ENCODE results near the gene RAB40A.
A peak's percentile ranks its signal among the peaks of the same experiment; 100 is the strongest.

Gene RAB40A, protein sequence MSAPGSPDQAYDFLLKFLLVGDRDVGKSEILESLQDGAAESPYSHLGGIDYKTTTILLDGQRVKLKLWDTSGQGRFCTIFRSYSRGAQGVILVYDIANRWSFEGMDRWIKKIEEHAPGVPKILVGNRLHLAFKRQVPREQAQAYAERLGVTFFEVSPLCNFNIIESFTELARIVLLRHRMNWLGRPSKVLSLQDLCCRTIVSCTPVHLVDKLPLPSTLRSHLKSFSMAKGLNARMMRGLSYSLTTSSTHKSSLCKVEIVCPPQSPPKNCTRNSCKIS

DNA sequence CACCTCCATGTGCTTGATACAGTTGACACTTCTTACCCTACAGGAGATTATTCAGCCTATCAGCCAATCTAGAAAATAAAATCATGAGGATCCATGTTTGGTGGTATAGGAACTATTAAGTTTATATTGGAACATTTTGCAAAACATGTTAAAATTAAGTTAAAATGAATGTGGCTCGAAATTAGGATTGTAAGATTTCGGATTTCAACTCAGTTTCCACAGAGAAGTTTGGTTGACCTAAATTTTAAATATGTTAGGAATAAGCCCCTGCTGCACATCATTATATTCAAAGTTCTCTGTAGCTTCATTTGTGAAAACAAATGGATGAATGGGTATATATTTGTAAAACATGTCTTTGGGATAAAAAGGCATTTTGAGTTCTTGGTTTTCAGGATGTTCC is at the start of gene RAB40A:
TSS of gene RAB40A (minus strand) at position 101 of the 400 bp plus-strand sequence. CDS start 18,733 bp downstream, outside the sequence.
- DNase-seq, result no peak

DNA sequence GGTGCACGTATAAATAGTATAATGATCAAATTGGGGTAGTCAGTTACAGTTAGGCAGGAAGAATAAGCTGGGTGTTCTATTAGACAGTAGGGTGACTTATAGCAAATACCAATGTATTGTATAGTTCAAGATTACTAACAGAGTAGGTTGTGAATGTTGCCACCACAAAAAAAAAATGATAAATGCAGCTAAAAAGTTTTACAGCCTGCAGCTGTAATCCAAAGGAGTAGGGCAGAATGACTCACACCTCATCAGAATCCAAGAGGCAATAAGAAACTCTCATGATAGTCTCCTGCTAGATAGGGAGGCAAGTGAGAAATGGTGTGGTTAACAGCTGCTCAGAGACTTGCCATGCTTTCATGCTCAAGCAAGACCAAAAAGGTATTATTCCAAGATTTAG is 46.5 kb upstream of the RAB40A start:
- no peak for DNase-seq

DNA sequence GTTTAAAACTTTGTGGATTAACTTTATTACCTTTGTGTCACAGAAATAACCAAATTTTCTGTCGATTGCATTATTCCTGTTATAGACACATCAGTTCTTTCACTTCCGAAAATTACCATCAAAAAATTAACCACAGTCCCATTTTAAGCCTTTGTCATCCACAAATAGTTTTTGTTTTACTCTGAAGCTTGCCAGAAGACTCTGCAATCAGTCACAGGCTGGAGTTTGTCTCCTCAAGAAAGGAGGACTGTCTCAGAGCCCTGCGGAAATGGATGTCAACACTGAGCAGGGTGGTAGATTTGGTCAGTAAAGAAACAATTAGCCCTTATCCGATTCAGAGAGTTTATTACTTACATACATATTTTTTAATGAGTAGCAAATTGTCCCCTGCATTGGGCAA is 45.9 kb upstream of the RAB40A start:
- no peak for DNase-seq

DNA sequence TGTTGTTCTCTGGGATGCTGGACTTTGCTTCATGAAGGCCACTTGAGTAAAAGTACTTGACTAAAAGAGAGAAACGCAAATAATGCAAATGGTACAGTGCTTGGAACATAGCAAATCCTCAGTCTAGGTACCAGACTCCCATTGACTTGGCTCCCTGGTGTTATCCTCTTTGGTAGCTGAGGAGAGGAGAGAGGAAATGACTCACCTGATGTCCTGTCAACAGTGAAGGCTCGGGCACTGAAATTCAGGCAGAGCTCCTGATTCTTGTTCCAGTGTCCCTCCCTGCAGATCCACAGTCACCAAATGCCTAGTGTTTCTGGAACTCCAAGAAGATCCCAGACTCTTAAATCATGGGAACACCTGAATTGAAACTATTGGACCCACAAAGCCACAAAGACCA is 43.5 kb upstream of the RAB40A start:
- no peak for DNase-seq

DNA sequence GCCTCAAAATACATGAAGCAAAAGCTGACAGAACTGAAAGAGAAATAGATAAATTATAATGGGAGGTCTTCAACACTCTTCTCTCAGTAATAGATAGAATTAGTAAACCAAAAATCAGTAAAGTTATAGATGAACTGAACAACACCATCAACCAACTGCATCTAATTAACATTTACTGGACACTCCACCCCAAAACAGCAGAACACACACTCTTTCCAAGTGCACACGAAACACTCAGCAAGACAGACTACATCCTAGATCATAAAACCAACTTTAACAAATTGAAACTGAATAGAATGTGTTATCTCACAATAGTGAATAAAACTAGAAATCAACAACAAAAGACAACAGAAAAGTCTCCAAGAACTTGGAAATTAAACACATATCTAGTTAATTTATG is 41.0 kb upstream of the RAB40A start:
- no peak for DNase-seq

DNA sequence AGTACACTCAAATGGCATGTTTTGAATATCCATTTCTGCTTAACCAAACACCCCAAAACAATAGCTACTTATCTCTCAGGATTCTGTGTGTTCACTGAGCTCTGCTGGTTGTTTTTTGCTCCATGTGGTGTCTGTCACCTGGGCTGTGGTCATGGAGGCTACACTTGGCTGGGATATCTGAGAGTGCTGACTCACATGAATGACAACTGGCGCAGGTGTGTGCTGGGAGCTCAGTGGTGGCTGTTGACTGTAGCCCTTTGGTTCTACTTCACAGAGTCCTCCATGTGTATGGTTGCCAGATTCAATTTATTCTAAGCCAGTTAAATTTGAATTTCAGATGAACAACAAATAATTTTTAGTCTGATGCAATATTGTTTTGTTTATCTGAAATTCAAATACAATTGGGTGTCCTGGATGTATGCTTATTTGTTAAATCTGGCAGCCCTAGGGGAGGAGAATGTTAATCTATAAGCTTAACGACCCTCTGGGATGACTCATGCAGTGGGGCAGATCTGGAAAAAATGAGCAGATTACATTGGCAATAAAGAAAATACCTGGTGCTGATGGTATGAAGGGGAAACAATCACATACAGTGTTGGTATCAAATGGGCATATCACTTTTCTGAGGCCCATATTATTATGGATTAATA is 37.8 kb upstream of the RAB40A start:
- DNase-seq, result no peak

DNA sequence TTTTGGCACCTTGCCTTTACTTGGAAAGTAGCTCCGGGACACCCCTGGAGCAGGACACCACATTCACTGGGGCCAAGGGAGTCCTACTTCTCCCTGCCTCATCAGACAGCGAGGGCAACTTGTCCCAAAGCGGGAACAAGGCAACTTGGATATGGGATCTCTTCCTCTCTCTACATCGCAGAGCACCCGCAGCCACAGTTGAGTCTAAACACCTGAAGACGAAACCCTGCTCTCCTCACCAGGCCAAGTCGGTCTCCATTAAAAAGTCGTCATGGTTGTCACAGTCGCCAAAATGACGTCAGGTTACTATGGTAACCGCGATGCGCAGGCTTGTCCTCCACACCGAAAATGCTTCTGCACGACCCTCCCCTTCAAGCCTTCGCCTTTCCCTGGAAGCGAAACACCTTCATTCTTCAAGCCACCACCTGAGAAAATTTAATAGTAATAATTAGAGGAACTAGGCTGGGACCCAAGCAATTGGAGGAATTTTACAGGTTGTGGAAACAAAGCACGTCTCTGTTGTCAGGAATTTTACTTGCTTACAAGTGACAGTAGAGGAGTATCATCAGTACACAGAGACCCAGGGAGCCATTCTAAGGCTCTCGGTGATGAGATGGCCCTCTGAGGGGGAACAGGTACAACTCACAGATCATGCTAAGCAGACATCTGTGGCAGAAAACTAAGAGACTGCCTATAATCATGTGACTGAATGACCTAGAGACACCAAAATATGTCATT is 35.6 kb upstream of the RAB40A start:
- DNase-seq, result peak; percentile 60

DNA sequence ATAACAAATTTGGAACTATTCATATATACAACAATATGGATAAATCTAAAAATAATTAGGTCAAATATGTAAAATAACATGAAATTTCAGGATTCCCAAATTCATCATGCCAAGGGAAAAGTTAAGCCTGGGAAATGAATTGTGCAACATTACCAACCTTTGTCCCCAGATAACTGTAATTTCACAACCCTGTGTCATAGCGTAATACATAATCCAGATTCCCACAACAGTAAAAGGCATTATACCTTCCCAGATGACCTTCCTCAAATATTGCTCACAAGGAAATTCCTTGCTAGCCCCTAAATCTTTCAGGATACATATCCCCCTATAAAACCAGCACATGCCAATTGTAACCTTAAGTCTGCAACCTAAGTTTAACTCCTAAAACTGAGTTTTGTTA is 32.9 kb upstream of the RAB40A start:
- DNase-seq, result no peak

DNA sequence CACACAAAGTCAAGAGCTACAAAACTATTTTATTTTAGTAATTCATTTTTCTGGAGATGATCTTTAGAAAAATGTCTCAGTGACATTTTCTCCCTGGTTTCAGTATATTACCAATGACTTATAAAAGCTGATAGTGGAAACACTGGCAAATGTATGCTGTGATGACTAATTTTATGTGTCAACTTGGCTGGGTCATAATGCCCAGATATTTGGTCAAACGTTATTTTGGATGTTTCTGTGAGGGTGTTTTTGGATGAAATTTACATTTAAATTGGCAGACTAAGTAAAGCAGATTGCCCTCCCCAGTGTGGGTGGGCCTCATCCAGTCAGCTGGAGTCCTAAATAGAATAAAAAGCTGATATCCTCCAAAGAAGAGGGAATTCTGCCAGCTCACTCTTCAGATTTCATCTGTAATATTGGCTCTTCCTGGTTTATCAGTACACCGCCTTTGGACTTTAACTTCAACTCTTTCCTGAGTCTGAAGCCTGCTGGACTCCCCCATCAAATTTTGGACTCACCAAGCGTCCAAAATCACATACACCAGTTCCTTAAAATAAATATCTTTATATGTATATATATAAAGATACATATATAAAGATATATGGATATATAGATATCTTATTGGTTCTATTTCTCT is 31.2 kb upstream of the RAB40A start:
- no peak for DNase-seq

DNA sequence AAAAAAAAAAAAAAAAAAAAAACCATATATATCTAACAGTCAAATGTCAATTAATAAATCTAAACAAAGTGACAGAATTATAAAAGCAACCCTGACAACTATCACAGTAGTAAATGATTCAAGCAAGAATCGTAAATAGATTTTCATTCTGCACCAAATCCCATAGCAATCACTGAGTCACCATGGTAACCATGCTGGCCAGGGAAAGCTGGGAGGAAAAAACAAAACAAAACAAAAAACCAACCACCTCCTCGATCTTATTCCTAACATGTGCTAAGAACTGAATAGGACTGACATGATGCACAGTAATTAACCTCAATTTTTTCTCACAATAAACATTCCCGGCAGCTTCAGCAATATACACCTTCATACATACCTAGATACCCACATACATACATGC is 30.6 kb upstream of the RAB40A start:
- no peak for DNase-seq

DNA sequence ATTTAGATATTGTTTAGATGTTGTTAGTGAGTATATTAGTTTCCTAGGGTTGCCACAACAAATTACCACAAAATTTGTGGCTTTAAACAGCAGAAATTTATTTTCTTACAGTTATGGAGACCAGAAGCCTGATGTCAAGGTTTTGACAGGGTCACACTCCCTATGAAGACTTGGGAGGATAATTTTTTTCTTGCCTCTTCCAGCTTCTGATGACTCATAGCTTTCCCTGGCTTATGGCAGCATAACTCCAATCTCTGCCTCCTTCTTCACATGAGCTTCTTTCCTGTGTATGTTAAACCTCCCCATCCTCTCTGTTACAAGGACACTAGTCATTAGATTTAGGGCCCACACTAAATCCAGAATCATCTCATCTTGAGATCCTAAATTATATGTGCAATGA is 20.9 kb upstream of the RAB40A start:
- no peak for DNase-seq

DNA sequence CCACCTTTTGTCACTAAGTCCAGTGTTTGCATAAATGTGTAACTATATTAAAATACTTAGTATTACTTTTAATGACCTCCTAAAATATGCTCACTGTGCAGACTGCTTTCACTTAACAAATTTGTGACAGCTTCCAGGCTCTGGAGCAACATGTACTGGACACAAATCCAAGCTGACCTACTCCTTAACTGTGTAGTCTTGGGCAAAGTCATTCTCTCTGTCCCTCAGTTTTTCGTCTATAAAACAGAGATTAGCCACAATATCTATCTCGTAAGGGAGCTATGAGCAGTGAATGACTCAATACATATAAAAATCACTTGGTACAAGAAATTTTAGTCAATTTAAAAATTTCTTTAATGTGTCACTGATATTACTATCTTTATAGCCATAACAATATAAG is 20.4 kb upstream of the RAB40A start:
- DNase-seq, result no peak

DNA sequence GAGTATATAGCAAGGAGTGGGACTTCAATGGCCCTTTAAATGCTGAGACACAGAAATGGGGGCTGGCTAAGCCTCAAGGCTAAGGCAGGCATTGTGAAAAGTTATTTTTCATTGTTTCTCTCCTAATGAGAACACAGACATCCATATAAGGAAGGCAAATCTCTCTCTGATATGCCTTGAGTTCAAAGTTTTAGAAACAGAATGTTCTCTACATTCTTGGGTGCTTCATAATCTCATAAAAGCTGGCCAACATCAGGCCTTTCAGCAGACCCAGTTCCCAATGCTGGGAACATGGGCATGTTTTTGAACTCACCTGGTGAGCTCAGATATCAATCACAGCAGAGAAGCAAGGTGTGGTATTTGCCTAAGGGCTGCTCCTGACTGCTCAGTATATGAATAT is 19.4 kb upstream of the RAB40A start:
- DNase-seq, result no peak

DNA sequence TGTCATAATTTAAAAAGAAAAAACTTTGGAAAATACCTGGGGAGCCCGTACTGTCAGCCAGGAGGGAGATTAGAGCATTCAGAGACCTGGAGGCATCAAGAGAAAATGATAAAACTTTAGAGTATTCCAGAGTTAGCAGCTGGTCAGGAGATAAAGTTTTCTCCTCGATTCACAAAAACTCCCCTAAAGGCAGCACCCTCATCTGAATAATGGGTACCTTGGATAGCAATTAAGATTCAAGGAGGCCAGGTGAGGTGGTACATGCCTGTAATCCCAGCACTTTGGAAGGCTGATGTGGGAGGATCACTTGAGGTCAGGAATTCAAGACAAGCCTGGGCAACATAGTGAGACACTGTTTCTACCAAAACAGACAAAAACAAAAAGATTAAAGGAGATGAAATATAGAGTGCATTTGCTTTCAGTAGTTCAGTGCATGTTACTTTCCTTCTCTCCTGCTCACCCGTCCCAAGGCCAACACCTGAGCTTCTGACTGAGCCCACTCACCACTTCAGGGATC is 18.6 kb upstream of the RAB40A start:
- DNase-seq, result no peak

DNA sequence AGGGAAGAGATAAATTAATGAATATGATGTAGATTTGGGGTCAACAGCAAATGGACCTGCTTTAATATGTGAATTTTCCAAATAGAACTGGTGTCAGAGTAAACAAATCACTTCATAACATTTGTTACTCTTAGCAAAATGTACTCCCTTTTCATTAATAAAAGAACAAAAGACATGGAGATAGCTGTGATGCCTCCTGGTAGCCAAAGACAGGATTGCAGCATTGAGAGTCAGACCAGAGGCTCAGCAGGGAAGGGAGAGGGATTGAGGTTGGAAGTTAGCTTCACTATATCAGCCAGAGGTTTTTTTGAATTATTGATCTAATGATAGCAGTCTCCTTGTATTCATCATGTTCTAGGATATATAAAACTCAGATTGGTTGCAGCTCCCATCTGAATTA is 17.4 kb upstream of the RAB40A start:
- no peak for DNase-seq

DNA sequence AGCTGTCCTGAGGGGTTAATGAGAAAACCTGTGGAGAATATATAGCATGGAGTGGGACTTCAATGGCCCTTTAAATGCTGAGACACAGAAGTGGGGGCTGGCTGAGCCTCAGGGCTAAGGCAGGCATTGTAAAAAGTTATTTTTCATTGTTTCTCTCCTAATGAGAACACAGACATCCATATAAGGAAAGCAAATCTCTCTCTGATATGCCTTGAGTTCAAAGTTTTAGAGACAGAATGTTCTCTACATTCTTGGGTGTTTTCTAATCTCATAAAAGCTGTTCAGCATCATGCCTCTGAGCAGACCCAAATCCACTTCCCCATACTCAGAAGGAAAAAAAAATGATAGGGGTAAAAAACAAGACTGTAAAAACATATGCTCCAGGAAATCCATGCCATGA is 16.8 kb upstream of the RAB40A start:
- no peak for DNase-seq

DNA sequence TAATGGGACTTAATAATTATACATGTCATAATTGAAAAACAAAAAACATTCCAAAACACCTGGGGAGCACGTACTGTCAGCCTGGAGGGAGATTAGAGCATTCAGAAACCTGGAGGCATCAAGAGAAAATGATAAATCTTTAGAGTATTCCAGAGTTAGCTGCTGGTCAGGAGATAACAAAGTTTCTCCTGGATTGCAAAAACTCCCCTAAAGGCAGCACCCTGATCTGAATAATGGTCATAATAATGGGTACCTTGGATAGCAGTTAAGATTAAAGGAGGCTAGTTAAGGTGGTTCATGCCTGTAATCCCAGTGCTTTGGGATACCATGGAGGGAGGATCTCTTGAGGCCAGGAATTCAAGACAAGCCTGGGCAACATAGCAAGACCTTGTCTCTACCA is 15.9 kb upstream of the RAB40A start:
- DNase-seq, result no peak

DNA sequence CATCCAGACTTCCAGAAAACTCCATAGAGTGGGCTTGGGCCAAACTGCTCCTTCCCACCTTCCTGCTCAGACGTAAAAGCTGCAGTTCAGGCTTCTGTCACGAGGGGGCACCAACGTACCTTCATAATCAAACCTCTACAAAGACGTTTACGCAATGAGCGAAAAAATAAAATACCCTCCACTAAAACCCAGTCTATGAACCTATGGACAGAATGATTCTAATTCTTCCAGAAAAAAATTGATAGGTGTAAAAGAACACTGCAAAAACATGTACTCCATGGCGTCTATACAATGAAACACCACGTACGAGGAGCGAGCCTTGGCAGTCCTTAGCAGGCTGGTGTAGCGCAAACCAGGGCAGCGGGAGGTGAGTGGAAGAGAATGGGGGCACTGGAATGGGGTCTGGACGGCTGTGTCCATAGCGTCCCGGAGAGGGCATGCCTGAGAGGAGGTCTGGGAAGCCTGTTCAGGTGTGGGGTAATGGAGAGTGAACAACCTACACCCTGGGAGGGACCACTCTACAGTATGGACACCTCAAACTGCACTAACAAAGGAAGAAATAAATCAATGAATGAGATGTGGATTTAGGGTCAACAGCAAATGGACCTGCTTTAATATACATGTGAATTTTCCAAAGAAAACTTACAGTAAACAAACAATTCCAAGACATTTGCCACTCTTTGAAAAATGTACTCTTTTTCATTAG is 14.4 kb upstream of the RAB40A start:
- peak; percentile 52 for DNase-seq

DNA sequence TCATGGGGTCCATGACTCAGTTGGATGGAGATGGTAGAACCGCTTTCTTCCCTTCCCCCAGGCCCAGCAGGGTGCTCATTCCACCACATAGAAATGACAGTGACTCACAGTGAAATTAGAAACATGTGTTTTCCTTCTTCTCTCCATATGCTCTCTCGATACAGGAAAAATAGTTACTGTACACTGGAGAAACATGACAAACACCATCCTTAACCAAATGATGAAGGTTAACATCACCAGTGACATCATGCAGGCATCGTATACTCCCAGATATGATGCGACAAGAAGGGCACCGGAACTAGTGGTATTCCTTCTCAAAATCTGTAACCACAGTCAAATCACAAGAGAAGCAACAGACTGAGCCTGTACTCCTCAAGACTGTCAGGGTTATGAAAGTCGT is 11.7 kb upstream of the RAB40A start:
- DNase-seq, result no peak

DNA sequence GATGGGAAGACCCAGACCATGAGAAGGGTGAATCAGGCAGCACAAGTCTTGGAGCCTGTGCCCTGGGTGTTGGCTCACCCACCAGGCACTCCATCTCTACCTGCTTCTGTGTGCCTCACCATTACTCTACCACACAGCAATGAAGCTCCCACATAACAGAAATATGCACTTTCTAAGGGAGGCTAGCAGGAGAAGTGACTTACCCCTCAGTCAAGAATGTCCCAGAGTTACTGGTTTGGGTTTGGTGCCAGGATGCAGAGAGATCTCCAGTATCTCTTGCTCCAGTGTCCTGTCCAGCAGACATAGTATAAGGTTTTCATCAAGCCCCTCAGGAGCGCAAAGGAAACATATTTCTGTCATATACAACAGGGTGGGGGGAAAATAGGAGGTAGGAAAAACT is 11.3 kb upstream of the RAB40A start:
- no peak for DNase-seq

DNA sequence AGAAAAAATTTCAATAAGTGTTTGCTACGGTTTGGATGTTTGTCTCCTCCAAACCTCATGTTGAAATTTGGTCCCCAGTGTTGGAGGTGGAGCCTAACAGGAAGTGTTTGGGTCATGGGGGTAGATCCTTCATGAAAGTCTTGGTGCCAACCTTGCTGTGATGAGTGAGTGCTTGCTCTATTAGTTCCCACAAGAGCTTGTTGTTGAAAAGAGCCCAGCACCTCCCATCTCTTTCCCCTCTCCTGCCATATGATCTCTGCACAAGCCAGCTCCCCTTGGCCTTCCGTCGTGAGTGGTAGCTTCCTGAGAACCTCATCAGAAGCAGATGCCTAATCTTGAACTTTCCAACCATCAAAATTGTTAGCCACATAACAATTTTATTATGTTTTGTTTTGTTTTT is 10.3 kb upstream of the RAB40A start:
- no peak for DNase-seq

DNA sequence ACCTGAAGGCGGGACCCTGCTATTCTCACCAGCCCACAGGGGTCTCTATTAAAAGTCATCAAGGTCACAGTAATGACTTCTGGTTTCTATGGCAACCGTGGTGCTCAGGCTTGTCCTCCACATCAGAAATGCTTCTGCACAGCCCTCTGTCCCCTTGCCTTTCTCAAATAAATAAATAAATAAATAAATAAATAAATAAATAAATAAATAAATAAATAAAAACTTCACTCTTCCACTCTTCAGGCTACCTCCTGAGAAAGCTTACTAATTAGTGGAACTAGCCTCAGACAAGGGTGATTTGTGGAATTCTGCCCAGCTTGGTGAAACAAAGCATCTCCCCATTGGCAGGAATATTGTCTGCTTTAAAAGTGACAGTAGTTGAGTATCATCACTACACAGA is 5.5 kb upstream of the RAB40A start:
- no peak for DNase-seq

DNA sequence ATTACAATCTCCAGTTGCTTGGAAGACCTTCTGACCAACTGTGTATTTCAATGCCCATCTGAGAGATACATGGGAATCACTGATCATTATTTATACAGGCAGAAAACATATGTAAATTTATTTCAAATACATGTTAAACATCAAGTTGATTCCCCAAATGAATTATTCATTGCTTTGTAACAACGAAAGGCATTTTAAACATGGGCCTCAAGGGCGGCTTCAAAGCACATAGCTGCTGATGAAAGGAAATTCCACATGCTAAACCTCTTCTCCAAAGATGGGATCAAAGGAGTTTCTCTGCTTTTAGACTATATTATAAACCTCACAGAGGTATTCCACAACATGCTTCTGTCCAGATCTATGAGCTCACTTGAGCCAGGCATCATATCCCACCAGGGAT is 4.3 kb upstream of the RAB40A start:
- no peak for DNase-seq
